Spleen (tissue), 7 donors: ENCODE measurements around the gene PIK3C3.

Experiments
- POLR2A ChIP-seq, 3 donors: fragments of 450-650 bp; IDR thresholded peaks; one replicate each; pipeline ENCODE4 v1.5.1; 2017; ENCODE audit warnings: antibody characterized with exemption in 3 of 3, mild to moderate bottlenecking in 1 of 3
- POLR2AphosphoS5 ChIP-seq, 3 donors: sonication (generic); formaldehyde crosslinking; IDR thresholded peaks; one replicate each; pipeline ENCODE4 v1.5.1; 2017; ENCODE audit warnings: antibody characterized with exemption in 3 of 3
- TF ChIP-seq, protein P1 (sequence below), 11 experiments: fragments of 200-600 bp in 7 of 11; fragments of 450-650 bp in 4 of 11; sonication (generic) in 4 of 11; IDR thresholded peaks in 8 of 11; conservative IDR thresholded peaks in 3 of 11; 1 replicate in 7 of 11; 2 replicates in 4 of 11; pipeline versions ENCODE4 v1.4.0 to v1.8.0; 2016 to 2021; ENCODE audit warnings: antibody characterized with exemption in 11 of 11, inconsistent platforms in 4 of 11, mild to moderate bottlenecking in 1 of 11
- donor health status: DM: no; HTN: no; CAD: no; lungs with moderate emphysema.
- donor health status: DM: no; HTN: no; CAD: no.
- donor health status: DM: no; HTN: no; CAD: no.

DNA sequence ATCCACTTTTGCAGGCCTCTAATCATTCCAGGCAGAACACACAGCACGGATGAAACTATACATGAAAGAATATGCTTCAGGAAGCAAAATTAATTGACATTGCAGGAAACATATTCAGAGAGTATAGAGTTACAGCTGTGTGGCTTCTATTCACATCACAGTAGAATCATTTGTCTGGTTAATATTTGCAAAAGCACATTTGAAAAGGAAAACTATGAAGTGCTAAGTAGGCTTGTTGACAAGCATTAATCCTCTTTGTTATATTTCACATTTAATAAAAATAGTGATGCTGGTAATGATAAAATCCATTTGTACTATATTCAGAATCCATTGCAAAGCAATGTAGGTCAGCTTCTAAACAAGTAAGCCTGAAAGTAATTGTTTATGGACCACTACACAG, 32.2 kb upstream of the PIK3C3 start:
- TF ChIP-seq, protein P1, sequence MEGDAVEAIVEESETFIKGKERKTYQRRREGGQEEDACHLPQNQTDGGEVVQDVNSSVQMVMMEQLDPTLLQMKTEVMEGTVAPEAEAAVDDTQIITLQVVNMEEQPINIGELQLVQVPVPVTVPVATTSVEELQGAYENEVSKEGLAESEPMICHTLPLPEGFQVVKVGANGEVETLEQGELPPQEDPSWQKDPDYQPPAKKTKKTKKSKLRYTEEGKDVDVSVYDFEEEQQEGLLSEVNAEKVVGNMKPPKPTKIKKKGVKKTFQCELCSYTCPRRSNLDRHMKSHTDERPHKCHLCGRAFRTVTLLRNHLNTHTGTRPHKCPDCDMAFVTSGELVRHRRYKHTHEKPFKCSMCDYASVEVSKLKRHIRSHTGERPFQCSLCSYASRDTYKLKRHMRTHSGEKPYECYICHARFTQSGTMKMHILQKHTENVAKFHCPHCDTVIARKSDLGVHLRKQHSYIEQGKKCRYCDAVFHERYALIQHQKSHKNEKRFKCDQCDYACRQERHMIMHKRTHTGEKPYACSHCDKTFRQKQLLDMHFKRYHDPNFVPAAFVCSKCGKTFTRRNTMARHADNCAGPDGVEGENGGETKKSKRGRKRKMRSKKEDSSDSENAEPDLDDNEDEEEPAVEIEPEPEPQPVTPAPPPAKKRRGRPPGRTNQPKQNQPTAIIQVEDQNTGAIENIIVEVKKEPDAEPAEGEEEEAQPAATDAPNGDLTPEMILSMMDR (IDR thresholded peaks at IDR 0.05 in 8 of 11, conservative IDR thresholded peaks at IDR 0.05 in 3 of 11), result no peak
- TF ChIP-seq POLR2AphosphoS5 (IDR thresholded peaks at IDR 0.05) (no peak), POLR2A (IDR thresholded peaks at IDR 0.05) (no peak)
